Measurements from ENCODE around the gene DPPA3. TPM values are rescaled to one million over a fixed set of nuclear protein-coding genes. Genes with fewer than 3 reads are reported as not detected.

The DPPA3 gene
- total RNA-seq, 1 donor = not detected

Other genes starting within 250 kb of the DPPA3 start
- gene CD163, start 207.7 kb upstream of the DPPA3 start, total RNA-seq = under 0.01 TPM in 2 replicates
- gene APOBEC1, start 45.5 kb upstream of the DPPA3 start, total RNA-seq = not detected in 2 replicates
- gene GDF3, start 15.7 kb upstream of the DPPA3 start, total RNA-seq = not detected in 2 replicates
- gene CLEC4C, start 35.9 kb downstream of the DPPA3 start, total RNA-seq = not detected in 2 replicates
- gene NANOGNB, start 53.8 kb downstream of the DPPA3 start, total RNA-seq = not detected in 2 replicates
- gene NANOG, start 78.0 kb downstream of the DPPA3 start, total RNA-seq = under 0.01 TPM in 1 of 2 replicates, not detected in the other
- gene SLC2A14, start 161.5 kb downstream of the DPPA3 start, total RNA-seq = under 0.01 TPM in 1 of 2 replicates, not detected in the other
- gene SLC2A3, start 224.8 kb downstream of the DPPA3 start, total RNA-seq = 117 and 143 TPM in 2 replicates